GM21619 (cell line): ENCODE data around the gene DOCK3.
"Not testable (repeated sequence)": the region's sequence is repeated elsewhere in the genome, so short reads cannot be mapped to it uniquely, and the experiment has no call there.

Source experiments
- ATAC-seq: cut with Tn5 transposase; IDR thresholded peaks from one replicate; pipeline ENCODE4 v1.9.1; 2021; ENCODE audit not compliant: unreplicated experiment

DOCK3 gene

DNA sequence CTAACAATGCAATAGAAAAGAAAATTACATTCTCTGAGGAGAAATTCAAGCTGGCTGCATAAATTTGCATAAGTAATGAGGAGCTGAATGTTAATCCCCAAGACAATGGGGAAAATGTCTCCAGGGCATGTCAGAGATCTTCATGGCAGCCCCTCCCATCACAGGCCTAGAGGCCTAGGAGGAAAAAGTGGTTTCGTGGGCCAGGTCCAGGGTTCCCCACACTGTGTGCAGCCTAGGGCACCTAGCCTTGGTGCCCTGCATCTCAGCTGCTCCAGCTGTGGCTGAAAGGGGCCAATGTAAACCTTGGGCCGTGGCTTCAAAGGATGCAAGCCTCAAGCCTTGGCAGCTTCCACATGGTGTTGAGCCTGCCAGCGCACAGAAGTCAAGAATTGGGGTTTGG is 511.7 kb downstream of the DOCK3 start:
- ATAC-seq, result not testable (repeated sequence)

DNA sequence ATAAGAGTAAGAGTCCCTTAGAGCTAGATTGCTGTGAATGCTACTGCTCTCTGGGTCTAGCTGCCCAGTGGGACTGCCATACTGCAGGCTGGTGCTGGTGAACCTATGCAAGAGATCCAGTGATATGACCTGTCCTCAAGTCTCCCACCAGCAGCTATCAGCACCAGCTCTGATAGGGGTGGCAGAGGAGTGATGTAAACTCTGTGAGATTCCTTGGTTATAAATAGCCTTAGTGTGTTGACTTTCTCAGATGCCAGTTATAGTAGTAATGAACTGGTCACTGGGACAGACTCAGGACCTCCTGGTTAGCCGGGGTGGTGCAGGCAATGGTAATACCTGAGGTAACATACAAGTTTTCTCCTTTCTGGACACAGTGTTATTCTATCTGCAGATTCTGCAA is 515.5 kb downstream of the DOCK3 start:
- no peak for ATAC-seq

DNA sequence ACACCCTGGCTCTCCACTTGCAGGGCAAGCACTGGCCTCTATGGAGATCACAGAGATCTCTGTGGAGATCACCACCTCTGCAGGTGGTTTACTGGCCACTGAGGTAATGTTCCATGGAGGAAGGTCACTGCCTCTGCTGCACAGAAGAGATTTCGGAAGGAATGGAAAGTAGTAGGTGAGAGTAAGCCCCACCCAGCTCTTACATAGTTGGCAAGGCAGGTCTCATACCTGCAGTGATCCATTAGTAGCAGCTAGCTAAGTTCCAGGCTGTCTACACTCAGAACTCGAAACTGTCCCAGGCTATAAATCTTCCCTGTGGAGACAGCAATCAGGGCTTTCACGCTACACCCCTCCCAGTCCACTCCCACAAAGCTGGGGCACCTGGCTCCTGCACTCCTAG is 516.1 kb downstream of the DOCK3 start:
- no peak for ATAC-seq

DNA sequence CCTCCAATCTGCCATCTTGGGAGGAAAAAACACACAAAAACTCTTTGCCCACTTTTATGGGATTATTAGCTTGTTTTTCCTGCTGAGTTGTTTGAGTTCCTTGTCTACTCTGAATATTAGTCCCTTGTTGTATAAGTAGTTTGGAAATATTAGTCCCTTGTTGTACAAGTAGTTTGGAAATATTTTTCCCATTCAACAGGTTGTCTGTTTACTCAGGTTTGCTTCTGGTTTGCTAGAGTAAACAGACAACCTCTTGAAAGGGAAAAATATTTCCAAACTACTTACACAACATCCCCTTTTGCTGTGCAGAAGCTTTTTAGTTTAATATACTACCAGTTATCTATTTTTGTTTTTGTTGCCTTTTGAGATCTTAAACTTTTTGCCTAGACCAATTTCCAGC is 517.0 kb downstream of the DOCK3 start:
- ATAC-seq, result no peak

DNA sequence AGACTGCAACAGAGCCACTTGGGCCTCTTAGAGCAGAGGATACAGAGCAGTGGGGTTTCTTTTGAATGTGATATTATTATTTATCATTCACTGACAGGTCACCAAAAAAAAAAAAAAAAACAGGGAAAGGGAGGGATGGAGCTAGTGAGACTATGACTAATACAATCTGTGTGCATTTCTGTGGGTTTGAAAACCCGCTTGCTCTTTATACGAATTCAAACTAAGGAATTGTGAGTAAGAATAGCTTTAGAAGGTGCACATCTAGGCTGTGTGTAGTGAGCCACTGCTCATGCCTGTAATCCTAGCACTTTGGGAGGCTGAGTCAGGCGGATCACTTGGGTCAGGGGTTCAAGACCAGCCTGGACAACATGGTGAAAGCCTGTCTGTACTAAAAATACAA is 523.8 kb downstream of the DOCK3 start:
- no peak for ATAC-seq

DNA sequence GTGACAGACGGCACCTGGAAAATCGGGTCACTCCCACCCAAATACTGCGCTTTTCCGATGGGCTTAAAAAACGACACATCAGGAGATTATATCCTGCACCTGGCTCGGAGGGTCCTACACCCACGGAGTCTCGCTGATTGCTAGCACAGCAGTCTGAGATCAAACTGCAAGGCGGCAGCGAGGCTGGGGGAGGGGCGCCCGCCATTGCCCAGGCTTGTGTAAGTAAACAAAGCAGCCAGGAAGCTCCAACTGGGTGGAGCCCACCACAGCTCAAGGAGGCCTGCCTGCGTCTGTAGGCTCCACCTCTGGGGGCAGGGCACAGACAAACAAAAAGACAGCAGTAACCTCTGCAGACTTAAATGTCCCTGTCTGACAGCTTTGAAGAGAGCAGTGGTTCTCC is 524.6 kb downstream of the DOCK3 start:
- not testable (repeated sequence) for ATAC-seq

DNA sequence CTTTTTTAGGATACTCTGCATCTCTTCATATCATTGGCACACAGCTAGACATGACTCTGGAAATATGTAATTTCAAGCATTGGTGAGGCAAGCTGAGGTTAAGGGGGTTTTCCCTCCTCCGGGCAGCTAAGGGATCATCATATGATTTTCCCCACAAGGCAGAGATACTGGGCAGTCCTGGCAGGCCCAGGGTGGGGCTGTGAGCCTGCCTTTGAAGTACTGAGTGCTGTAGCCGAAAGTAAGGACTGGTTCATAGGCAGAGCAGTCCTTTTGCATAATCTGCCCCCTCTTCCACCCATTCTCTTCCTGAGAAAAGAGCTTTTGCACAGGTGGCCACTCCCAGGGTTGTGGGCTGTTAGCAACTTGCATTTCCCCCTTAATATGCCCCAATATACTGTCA is 541.6 kb downstream of the DOCK3 start:
- ATAC-seq, result no peak

DNA sequence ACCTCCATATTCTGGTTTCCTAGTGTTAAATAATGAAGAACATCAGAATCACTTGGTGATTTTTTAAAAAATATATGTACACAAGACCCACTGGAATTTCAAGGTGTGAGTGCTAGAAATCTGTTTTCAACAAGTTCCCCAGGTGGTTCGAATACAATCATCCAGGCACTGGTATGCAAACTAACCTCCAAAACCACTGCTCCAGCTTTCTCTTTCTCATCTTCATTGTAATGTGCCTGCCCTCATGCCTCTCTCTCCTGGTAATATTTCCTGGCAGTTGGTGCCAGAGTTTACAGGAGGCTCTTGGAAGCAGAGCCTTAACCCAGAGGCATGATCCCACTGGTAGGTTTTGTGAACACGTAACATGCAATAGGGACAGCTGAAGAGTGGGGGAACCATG is 547.2 kb downstream of the DOCK3 start:
- ATAC-seq, result no peak

DNA sequence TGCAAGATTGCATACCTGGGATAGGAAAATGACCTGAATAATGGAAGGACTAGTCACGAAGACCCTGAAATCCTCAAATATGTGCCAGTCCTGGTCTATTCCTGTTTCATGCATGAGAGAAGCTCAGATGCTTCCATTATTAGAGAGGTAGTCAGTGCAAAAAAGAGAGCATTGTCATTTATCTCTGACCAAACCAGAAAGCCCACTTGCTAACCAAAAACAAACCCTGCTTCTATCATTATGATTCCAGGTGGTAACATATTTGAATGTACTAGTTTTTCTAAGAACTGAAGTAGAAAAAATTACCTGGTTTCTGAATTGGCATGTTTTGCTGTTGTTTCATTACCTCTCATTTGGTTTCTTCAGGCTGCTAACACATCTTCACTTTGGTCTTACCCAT is 549.6 kb downstream of the DOCK3 start:
- ATAC-seq, result no peak

DNA sequence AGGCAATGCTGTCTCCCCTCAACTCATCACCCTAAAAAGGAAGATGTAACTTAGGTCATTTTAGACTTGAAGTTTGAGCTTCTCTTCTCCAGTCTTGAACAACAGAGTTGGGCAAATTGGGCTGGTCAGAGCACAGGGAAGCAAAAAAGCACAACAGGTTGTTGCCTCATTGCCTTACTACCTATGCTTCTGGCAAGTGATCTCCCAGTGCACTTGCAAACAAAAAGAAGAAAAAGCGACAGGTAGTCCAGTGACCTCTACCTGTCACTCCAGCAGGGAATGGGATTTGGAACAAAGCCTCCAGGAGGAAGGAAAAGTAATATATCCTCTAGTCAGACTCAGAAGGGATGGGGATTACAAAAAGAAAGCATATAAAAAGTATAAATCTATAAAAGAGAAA is 550.1 kb downstream of the DOCK3 start:
- ATAC-seq, result no peak

DNA sequence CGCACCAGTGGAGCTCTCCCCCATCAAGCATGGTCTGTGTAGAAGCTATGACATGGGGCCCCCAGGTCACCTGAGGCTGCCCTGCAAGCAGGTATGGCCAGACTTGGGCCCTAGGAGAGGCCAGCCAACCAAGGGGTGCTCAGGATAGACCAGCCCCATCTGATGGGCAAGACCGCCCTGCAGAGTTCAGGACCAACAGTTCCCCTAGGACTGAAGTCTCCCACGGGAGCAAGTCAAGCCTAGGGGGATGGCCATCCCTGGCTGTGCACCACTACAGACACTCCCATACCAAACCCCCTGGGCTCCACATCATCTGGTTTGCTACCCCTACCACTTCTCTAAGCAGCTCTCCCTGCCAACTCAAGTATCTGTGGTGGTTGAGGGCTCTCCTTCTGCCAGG is 568.2 kb downstream of the DOCK3 start:
- ATAC-seq, result no peak

DNA sequence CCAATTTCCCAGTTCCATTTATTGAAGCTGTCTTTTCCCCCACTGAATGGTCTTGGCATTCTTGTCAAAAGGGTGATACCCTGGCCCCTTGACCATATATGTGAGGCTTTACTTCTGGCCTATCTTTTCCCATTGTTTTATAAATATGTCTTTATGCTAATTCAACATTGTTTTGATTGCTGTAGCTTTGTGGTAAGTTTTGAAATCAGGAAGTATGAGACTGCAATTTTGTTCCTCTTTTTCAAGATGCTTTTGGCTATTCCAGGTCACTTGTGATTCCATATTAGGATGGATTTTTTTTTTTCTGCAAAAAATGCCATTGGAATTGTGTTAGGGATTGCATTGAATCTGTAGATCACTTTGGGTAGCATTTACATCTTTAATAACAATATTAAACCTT is 569.2 kb downstream of the DOCK3 start:
- no peak for ATAC-seq

DNA sequence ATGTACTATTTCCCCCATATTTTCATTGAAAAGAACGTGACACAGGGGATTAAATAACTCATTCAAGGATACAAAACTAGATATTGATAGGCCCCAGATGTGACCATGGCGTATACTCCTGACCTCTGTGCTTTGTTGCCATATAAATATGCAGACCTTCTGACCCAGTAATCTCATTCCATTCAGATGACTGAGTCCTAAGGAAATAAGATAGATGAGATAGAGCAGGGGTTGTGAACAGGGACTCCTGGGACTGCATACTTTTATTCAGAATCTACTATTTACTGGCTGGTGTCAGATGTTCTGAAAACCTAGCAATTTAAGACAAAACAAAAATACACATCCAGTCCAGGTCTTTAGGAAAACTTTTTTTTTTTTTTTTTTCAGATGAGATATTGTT is 571.1 kb downstream of the DOCK3 start:
- no peak for ATAC-seq

DNA sequence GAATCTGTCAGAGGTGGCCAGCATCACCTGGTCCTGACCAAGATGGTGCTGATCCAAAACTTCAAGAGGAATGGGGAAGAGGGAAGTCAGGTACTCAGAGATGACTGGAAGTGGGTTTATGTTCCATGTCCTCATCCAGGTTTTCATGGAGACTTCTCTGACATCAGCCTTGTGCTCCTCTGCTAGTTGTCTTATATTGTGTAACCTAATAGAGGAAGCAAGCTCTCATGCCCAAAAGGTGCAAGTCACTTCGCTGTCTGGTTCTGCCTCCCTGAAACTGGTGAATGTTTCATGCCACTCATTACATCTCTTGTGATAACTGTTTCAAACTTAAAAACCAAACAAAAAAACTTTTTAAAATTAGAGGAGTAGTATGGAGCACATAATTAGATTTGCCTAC is 583.1 kb downstream of the DOCK3 start:
- no peak for ATAC-seq

DNA sequence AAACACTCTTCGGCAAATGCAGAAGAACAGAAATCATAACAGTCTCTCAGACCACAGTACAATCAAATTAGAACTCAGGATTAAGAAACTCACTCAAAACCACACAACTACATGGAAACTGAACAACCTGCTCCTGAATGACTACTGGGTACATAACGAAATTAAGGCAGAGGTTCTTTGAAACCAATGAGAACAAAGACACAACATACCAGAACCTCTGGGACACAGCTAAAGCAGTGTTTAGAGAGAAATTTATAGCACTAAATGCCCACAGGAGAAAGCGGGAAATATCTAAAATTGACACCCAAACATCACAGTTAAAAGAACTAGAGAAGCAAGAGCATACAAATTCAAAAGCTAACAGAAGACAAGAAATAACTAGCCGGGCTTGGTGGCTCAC is 589.4 kb downstream of the DOCK3 start:
- ATAC-seq, result not testable (repeated sequence)

DNA sequence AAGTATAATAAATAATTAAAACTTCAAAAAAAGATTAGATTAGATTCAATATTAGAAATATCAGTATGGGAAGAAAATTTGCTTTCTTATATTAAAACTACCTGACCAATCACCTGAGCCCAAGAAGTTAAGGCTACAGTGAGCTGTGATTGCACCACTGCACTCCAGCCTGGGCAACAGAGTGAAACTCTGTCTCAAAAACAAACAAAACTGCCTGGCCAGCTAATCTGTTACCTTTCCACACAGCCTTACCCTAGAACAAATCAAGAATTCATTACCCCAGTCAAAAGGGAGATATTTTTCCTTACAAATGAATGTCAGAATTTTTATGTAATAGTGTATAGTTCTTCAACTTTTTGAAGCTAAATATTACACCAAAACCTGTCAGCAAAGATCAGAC is 593.4 kb downstream of the DOCK3 start:
- no peak for ATAC-seq

DNA sequence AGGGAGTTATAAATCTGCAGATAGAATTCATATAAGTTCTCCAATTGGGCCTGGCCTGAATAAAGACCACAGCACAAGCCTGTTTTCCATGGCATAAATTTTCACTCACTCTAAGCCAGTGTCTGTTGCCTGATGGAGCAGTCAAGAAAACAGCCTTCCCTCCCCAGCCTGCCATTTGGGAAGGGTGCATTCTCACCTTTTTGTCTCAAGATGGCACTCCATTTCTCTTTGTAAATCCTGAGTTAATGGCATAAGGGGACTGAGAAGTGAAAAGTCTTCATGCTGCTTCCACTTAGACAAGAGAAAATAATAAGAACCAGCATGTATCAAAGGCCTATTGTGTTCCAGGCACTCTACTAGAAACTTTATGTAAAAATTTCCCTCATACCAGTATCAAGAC is 594.7 kb downstream of the DOCK3 start:
- no peak for ATAC-seq

DNA sequence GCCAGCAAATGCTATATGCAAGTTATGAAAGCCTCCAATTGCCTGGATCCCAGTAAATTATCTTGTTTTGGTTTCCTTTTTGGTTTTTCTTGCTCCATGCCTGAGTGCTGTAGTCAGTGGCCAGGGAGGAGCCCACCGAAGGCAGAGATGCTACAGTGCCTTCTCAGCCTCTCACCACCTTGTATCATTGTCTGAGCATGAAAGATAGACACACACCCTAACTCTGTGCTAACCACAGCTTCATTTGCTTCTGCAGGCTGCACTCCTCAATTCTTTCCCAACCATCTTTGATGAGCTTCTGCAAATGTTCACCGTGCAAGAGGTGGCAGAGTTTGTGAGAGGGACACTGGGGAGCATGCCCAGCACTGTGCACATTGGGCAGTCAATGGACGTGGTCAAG is 595.8 kb downstream of the DOCK3 start:
- no peak for ATAC-seq

DNA sequence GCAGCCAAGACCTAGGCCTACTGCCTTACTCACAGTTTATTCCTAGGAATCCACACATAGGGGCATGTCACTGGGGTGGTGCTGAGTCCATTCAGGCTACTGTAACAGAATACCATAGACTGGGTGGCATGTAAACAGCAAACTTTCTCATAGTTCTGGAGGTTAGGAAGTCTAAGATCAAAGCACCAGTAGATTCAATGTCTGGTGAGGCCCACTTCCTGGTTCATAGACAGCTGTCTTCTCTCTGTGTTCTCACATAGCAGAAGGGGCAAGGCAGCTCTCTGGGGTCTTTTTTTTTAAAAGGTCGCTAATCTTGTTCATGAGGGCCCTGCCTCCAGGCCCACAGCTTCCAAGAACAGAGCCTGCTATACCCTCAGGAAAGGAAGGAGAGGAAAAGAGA is 596.4 kb downstream of the DOCK3 start:
- ATAC-seq, result no peak

DNA sequence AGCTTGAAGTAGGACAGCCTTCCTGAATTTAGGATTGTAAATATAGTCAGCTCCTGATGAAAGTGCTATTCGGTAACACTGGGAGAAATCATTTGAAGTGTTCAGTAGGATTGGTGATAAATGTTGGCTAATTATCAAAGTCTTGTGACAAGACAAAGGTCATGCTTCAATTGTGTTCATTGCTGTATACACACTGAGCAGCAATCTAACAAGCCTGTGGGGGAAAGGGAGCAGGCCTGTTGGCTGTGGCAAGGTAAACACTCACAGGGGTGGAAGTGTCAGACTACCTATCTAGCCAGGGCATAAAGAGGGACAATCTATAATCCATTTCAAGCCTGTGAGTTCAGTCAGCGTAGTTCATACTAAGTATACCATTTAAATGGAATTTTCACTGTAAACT is 599.3 kb downstream of the DOCK3 start:
- ATAC-seq, result no peak

DNA sequence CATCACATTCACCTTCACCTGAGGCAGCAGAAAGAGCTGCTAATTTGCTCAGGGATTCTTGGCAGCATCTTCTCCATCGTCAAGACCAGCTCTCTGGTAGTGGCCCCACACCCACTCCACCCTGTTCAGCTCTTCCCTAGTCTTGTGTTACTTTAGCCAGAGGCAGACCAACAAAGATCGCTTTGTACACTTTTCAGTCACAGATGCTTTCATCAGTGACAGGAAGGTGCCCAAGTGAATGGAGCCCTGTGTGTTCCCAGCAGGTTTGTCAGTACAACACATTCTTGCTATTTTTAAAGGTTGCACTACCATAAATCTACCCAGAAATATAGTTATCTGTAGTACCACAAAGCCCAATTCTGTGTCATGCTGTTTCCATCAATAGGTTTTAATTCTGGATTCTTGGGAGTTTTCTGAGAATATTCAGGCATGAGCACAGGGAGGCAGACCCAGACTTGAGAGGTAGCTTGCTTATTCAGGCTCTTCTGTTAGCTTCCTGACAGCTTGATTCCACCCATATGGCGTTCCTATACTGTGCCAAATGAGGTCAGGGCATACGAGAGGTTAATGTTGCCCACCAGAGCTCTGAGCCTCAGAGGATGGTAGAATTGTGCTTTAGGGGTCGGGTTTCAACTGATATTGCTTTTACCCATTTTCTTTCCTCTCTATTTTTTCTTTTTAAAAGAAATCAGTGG is 600.5 kb downstream of the DOCK3 start:
- ATAC-seq, result no peak

DNA sequence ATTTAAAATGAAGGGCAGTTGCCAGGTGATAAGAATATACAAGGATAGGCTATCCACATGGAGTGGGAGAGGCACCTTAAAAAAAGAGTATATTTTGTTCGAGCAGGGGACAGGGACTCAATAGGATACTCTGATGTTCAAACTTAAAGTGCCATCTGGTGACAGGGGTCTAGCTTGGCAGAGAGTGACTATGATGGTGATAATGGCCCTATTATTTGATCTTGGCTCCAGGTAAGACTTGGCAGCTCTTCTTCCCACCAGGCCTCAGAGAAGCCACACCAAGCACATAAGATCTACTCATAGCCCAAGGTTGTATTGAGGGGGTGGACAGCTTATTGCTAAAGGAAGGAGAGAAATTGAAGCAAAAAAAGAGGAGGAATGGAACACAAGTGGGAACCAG is 601.3 kb downstream of the DOCK3 start:
- ATAC-seq, result no peak

DNA sequence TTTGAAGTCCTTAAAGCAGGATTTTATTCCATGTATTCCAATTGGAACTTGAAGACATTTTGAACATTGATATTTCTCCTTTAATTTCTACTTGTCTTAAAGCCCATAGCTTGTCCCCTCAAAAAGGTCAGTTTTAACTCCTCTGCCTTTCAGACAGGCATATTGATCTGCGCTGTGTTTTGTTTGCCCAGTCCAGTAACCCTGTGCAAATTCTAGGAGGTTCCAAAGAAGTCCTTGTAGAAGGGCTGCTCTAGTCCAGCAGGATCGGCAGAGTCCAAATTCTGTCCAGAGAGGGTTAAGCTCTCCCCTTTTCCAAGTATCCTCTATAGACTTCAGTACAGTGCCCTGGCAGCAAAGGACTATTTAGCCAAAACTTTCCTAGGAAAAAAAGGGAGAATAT is 604.7 kb downstream of the DOCK3 start:
- no peak for ATAC-seq

DNA sequence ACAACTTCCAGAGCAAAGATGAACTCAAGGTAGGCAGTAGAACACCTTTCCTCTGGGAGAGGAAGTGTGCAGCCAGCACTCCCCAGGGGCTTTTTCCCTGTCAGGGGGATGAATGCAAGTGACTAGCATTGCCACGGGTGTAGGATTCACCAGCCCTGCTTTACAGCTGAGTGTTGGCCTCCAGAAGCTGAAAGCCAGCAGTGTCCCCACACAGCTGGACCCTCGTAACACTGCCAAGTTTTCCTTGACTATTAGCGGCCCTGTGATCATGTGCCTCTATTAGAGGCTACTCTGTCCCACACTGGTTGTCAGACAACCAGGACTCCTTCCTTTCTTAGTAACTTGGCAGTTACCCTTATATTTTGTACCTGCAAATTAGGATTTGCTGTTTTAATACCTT is 605.4 kb downstream of the DOCK3 start:
- no peak for ATAC-seq
